ENCODE results near the gene MYBBP1A.

The MYBBP1A gene

GRCh38 chr17:4545217-4545951 is 9.8 kb downstream of the MYBBP1A start:
- Histone ChIP-seq H4K20me1 (ENCODE audit: insufficient read depth) (no peaks in the 10 kb centered on the region), H3K9ac (no peak overlapping the region), H3K4me2 (no peak overlapping the region), H3K36me3 (ENCODE audit: insufficient read depth) (no peaks in the 10 kb centered on the region), H2AFZ (ENCODE audit: low read depth) (no peak overlapping the region), H3K4me1 (ENCODE audit: low read depth, poor library complexity, severe bottlenecking) (no peaks in the 10 kb centered on the region), H3K79me2 (ENCODE audit: insufficient read depth, low read depth) (no peaks in the 10 kb centered on the region), H3K4me3 (IDR thresholded peaks at IDR 0.05; ENCODE audit: insufficient read depth, low read depth, low read length) (no peak overlapping the region), H3K27ac (no peak overlapping the region), H3K27me3 (ENCODE audit: insufficient read depth, low read depth) (no peaks in the 10 kb centered on the region)
- no peak for TF ChIP-seq CTCF (conservative IDR thresholded peaks at IDR 0.05; ENCODE audit: low read depth, low read length)

- Histone ChIP-seq H3K4me3 (IDR thresholded peaks at IDR 0.05; ENCODE audit: insufficient read depth, low read depth, low read length) (no peak overlapping the region), H3K36me3 (ENCODE audit: insufficient read depth) (no peaks in the 10 kb centered on the region), H3K27ac (no peak overlapping the region), H2AFZ (ENCODE audit: low read depth) (no peak overlapping the region), H3K9ac (no peak overlapping the region), H3K27me3 (ENCODE audit: insufficient read depth, low read depth) (no peaks in the 10 kb centered on the region), H3K4me2 (no peak overlapping the region), H4K20me1 (ENCODE audit: insufficient read depth) (no peaks in the 10 kb centered on the region), H3K79me2 (ENCODE audit: insufficient read depth, low read depth) (no peaks in the 10 kb centered on the region), H3K4me1 (ENCODE audit: low read depth, poor library complexity, severe bottlenecking) (no peaks in the 10 kb centered on the region)
- no peak for TF ChIP-seq CTCF (conservative IDR thresholded peaks at IDR 0.05; ENCODE audit: low read depth, low read length)
Measured at GRCh38 chr17:4544951-4545216, 10.3 kb downstream of the MYBBP1A start.

GRCh38 chr17:4544135-4544950 is 10.8 kb downstream of the MYBBP1A start:
- H3K4me3 ChIP-seq (IDR thresholded peaks at IDR 0.05; ENCODE audit: insufficient read depth, low read depth, low read length) = no peak overlapping the region
- no peak overlapping the region for H2AFZ ChIP-seq (ENCODE audit: low read depth)
- no peak overlapping the region for H3K4me2 ChIP-seq
- H3K9ac ChIP-seq = no peak overlapping the region
- no peaks in the 10 kb centered on the region for H3K79me2 ChIP-seq (ENCODE audit: insufficient read depth, low read depth)
- H3K27ac ChIP-seq = no peak overlapping the region
- no peaks in the 10 kb centered on the region for H4K20me1 ChIP-seq (ENCODE audit: insufficient read depth)
- H3K4me1 ChIP-seq (ENCODE audit: low read depth, poor library complexity, severe bottlenecking) = no peaks in the 10 kb centered on the region
- H3K27me3 ChIP-seq (ENCODE audit: insufficient read depth, low read depth) = no peaks in the 10 kb centered on the region
- TF ChIP-seq CTCF (conservative IDR thresholded peaks at IDR 0.05; ENCODE audit: low read depth, low read length) = no peak
- H3K36me3 ChIP-seq (ENCODE audit: insufficient read depth) = no peaks in the 10 kb centered on the region

GRCh38 chr17:4543557-4544026 is 11.6 kb downstream of the MYBBP1A start:
- H4K20me1 ChIP-seq (ENCODE audit: insufficient read depth) = no peaks in the 10 kb centered on the region
- no peak overlapping the region for H2AFZ ChIP-seq (ENCODE audit: low read depth)
- no peak overlapping the region for H3K4me2 ChIP-seq
- no peaks in the 10 kb centered on the region for H3K4me1 ChIP-seq (ENCODE audit: low read depth, poor library complexity, severe bottlenecking)
- H3K36me3 ChIP-seq (ENCODE audit: insufficient read depth) = no peaks in the 10 kb centered on the region
- H3K9ac ChIP-seq = no peak overlapping the region
- H3K27ac ChIP-seq = no peak overlapping the region
- H3K4me3 ChIP-seq (IDR thresholded peaks at IDR 0.05; ENCODE audit: insufficient read depth, low read depth, low read length) = no peak overlapping the region
- no peak for TF ChIP-seq CTCF (conservative IDR thresholded peaks at IDR 0.05; ENCODE audit: low read depth, low read length)
- H3K79me2 ChIP-seq (ENCODE audit: insufficient read depth, low read depth) = no peaks in the 10 kb centered on the region
- H3K27me3 ChIP-seq (ENCODE audit: insufficient read depth, low read depth) = no peaks in the 10 kb centered on the region

Measured in KMS-11 (cell line).